Fibroblast of skin of abdomen (primary cell): ENCODE results near the gene RAD23A.

Source experiments
- DNase-seq: peaks from one replicate; pipeline ENCODE4 v3.0.0-alpha.2; 2013

The RAD23A gene

DNA sequence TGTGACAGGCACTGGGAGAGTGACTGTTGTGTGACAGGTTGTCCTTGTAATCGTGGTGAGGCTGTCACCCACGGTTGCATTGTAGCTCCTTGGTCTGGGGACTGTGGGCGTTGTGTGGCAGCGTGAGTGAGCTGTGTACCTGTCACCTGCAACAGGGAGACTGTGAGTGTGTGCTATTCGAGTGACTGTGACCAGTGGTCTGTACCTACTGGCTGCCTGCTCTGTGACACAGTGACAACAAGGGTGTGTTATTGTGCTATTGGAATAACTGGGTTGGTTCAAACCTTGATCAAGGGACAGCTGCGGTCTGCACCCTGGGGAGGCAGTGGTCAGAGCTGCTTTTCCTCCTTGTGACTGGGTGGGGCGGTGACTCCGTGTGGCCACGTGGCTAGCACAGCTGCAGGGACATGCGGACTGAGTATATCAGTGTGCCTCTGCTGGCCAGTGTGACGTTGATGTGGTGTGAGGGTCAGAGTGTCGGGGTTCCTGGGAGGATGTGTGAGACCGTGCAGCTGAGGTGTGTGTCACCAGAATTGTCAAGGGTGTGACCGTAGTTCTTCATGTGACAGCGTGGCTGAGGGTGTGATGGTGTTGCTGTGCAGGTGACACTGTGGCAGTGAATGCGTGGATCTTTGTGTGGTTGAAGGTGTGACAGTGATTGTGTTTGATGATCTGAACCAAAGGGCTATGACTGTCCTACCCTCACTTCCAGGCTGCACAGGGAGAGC is 39.6 kb downstream of the RAD23A start:
- no peak for DNase-seq

DNA sequence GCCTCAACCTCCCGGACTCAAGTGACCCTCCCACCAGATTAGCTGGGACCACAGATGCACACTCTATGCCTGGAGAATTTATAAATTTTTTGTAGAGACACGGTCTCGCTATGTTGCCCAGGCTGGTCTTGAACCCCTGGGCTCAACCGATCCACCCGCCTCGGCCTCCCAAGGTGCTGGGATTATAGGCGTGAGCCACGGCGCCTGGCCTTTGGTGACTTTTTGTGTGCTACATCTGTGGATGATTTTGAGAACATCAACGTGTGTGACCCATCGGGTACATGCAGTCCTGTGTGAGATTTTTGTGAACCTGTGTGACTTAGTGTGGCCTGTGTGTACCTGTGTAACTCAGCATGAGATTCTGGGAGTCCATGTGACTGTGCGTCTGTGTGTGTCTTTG is 41.1 kb downstream of the RAD23A start:
- DNase-seq: no peak

DNA sequence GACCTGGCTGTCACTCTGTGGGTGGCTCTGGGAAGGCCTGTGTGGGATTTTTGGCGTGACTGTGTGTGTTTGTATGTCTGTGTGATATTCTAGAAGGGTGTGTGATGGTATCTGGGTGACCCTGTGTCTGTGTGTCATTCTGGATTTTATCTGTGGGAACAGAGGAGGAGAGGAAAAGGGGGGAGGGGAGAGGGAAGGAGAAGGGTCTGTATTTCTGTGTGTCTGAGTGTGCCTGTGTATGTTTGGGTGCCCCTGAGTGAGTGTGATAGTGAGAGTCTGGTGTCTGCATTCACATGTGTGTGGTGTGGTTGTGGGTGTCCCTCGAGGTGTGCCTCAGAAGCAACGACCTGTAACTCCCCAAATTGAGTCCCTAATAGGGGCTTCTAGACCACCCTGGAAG is 41.5 kb downstream of the RAD23A start:
- DNase-seq: no peak

DNA sequence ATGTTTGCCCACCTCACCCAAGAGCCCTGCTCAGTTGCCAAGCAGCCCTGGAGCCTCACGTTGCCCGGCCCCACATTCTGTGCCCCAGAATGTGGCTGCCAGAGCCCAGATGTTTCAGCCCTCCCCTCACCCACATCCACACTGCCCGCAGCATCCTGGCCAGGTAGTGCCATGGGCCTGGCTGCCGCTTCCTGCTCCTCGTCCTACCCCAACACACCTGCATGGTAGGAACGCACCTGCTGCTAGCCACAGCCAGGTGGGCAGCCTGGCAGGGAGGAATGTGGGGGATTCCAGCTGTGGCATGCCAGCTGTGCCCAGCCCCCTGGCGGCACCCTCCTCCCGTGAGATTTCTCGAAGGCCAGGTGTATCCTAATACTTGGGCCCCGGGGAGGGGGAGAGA is 42.1 kb downstream of the RAD23A start:
- DNase-seq: no peak

DNA sequence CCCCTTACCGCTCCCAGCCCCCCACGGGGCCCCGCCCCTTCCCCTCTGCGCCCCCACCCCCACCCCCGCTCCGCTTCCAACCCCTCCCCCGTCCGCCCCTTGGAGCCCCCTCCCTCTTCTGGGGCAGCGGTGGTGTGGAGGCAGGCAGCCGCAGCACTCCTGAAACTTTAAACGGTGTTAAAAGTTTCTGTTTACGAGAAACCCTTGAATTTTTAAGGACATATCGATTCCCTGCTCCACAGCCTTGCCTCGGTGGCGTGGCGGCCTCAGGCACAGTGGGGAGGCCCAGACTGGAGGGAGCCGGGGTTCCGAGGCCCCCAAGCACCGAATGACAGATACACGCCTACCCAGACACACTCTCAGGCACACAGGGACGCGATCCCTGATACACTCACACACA is 44.8 kb downstream of the RAD23A start:
- DNase-seq: no peak

DNA sequence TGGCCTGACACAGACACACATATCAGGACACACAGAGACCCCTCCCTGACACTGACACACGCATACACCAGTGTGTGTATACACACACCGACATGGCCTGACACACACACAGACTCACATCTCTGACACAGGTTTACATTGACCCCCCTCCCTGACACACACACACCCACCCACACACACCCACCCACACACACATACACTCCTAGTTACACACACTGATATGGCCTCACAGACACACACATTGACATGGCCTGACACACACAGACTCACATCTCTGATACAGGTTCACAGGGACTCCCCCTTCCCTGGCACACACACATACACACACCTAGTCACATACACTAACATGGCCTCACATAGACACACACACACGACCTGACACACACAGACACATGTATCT is 45.2 kb downstream of the RAD23A start:
- no peak for DNase-seq

DNA sequence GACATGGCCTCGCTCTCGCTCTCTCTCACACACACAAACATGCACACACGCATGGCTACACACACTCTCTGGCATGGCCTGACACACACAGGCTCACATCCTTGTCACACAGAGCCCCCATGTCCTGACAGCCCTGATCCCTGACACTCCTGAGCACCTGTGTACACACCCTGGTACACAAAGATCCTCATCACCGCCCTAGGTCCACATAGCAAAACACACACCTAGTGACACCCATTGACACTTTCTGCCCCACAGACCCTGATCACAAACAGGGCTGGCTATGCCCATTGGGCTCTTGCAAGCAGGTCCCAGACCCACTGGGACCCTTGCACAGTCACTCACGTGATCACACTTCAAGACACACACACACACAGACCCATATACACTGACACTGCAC is 45.6 kb downstream of the RAD23A start:
- no peak for DNase-seq

DNA sequence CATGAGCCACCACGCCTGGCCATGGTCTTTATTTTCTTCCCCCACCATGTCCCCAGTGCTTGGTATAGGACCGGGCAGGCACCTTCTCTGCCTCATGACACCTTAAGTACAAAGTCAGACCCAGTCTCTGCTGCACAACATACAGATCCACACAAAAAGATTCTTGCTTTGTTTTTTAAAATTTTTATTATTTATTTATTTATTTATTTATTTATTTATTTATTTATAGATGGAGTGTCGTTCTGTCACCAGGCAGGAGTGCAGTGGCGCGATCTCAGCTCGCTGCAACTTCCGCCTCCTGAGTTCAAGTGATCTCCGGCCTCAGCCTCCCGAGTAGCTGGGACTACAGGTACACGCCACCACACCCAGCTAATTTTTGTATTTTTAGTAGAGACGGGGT is 47.1 kb downstream of the RAD23A start:
- no peak for DNase-seq

DNA sequence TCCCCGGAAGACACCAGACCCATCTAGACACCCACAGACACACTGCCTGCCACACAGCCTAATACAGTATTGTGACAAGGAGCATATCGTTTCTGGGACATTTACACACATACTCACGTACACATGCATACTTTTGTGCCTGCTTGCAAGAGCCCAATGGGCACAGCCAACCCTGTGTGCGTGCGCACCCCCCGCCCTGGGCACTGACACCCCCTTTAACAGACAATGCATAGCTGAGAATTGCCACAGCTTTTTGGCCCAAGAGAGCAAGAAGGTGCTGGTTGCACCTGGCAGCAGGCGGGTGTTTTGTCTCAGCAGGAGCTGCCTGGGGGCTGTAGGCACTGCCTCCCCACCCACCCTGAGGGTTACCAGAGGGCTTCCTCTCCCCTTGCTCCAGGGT is 47.9 kb downstream of the RAD23A start:
- no peak for DNase-seq

DNA sequence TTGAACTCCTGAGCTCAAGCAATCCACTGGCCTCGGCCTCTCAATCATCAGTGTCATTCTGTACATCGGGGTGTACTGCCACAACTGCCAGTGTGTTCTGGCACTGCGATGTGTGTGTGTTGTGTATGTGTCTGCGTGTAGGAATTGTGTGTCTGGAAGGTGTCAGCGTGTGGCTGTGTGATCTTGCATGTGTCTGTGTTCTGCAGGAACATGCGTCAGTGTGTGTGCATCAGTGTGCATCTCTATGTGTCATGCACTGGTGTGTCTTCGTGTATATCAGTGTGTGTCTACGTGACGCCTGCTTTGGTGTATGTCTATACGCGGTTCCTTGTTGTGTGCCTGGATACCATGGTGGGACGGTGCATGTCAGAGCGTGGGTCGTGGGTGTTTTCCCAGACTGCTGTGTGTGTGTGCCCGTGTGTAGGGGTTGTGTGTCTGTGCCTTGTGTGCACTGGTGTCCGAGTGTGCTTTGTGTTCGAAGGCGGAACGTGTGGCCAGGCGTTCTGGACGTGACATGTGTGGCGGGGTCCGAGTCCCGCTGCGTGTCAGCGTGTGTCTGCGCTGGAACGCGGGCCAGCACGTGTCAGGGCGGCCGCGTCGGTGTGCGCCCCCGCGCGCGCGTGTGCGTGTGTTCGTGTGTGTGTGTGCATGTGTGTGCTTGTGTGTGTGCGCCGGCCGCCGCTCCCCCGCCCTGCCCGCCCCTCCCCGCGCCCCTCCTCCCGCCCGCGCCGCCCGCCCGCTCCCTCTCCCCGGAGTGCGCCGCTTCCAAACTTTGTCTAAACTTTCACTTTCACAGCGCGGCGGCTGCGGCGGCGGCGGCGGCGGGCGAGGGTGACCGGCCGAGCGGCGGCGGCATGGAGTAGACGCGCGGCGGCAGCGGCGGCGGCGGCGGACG is 49.3 kb downstream of the RAD23A start, which contains the start of gene NFIX:
NFIX (plus strand) TSS at position 775 of the 895 bp plus-strand sequence. CDS start 363 bp downstream, outside the sequence.
- DNase-seq: peak; percentile 69

DNA sequence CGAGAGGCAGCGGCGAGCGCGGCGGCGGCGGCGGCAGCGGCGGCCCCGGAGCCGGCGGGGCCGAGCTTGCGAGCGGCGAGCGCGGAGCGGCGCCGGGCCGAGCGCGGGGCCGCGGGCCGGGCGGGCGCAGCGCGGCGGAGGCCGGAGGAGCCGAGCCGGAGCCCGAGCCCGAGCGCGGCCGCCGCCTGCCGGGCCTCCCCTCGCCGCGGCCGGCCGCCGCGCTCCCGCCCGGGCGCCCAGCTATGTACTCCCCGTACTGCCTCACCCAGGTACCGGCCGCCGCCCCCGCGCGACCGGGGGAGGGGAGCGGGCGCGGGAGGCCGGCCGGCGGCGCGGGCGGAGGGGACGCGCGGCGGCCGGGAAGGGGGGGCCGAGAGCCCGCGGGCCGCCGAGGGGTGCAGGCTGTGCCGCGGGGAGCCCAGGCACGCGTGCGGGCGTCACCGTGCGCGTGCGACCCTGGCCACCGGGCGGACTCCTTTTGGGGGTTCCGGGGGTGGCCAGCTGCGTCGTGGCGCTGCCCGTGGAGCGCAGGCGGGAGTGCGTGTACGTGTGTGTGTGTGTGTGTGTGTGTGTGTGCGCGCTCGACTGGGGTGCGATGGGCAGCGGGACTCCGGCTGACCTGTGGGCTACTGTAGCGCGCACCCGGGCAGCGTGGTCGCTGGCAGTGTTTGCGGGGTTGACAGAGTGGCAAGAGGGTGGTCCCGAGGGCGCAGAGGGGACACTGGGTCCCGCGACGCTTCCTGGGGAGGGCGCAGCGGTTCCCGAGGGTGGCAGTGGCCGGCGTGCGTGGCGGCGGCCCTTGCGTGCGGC is 50.1 kb downstream of the RAD23A start:
- peak; percentile 33 for DNase-seq

DNA sequence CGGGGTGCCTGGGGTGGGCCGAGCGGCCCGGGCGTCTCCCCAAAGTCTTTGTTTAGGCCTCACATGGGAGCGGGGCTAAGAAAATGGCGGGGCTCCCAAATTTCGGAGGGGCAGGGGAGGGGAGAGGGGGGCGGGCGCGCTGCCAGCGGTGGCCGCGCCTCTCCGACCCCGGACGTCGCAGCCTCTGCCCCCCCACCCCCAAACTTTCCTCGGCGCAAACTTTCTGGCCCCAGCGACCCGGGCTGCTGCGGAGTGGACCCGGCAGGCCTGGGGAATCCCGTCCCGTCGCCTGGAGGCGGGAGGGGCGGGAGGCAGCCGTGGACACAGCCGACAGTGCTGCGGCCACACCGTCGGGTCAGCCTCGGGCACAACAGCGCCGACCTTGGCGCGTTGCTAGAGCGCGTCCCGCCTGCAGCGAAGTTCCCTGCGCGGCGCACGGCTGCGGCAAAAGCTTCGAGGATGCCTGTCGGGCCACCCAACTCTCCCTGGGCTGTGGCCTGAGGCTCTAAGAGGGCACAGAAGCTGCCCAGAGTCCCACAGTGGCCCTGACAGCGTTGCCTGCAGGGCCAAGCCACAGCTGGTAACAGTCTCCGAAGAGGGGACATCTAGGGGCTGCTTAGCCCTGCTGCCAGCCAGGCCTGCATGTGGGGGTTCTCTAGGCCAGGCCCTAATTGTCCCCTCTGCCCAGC is 50.9 kb downstream of the RAD23A start:
- no peak for DNase-seq

DNA sequence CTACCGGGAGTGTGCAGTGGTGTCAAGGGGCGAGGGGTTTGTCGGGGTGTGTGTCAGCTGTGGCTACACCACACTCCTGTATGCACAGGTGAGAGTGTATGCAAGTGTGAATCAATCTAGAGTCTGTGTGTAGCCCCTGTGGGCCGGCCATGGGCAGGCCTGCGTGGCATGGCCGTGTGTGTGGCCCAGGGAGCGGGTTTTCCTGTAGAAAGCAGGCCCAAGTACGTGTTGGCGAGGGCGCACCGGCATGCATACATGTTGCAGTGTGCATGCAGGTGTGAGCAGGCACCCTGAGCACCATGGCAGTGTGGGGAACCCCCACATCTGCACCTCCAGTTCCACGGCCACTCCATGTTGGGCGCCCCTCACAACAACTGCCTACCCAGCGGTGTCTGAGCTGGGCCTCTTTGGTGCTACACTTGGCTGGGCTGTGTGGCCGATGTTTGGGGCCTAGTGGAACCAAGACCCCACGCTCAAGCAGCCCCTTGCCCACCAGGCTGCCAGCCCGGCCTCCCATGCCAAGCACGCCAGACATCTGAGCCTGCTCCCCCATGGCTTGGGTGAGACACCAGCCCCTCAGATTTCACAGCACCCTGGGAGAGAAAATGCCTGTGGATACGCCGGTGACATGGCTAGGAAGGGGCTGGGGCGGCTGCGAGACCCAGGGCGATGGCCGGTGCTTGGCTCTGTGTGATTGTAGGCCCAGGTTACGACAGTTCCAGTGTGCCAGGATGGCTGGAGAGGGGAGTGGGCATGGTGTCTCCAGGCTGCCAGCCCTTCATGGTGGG is 51.7 kb downstream of the RAD23A start:
- no peak for DNase-seq

DNA sequence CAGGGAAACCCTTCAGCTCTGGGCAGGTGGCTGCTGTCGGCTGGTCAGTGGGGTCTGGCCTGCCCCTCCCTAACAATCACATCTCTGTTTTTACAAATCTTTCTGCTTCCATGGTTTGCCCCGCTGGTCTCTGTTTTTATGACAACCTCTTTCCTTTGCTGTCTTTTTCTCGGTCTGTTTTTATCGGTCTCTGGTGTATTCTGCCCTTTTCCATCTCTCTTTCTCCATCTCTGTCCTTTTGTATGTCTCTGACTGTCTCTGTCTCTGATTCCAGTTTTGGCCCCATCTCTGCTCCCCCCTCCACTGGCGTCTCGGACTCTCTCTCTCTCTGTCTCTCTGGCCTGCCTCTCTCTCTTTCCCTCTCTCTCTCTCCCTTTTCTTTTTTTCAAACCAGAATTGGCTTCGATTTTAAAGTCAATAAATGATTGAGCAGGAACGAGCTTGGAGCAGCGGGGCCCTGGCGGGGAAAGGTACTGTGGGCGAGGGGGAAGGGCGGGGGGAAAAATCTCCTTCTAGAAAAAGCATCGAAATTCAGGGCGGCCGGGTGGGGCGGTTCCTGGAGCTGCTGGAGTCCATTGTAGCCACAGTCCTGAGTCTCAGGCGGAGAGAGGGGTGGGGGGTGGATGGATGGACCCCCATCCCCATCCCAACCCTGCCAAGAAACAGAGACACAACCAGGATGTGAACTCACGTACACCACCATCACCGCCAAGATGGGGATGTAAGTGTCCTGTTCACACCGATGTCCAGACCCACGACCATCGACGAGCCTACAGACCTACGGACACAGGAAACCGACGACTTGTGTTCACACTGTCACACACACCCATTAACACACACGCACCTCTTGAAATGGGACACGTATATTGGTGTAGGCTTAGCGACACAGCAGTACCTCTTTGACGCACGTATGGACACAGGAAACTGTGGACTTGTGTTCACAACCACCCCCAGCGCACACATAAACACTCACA is 52.6 kb downstream of the RAD23A start:
- no peak for DNase-seq

DNA sequence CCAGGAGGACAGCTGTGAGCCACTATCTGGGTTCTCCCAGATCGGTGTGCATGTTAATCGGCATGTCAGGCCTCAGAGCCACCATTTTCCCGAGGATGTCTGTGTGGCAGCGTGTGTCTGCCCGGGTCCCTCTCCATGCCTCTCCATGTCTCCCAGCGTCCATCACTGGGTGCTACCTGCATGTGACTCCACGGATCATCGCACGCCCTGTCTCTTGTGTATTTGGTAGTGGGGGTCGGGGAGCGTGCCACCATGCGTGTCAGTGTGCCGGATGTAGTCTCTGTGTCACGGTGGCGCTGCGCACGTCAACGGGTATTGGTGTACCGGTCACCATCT is 55.5 kb downstream of the RAD23A start:
- no peak for DNase-seq

DNA sequence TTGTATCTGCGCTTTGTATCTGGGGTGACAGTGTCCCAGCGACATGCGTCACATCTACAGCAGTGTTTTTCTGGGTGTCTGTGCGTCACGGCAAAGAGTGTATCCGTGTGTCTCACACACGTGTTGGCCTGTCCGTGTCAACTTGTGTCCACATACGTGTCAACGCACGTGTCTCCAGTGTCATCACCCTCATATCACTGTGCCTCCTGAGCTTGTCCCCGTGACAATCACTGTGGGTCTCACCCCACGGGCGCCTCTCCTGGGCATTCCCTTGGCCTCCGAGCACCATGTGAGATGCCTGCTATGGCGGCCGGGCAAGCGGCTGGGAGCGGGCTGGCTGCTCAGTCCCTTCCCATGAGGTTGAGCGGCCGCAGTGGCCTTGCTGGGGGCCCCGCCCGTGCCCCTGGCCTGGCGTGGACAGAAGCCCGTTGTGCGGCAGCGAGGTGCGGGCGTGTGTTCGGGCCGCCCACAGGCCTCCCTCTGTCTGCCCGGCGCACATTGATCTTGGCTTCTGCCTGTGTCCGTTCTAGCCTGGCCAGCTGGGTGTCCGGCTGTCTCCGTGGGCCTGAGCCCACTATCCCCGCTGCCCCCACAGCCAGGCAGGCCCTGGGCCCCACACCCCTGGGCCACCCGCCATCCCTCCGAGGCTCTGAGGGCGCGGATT is 56.0 kb downstream of the RAD23A start:
- no peak for DNase-seq

DNA sequence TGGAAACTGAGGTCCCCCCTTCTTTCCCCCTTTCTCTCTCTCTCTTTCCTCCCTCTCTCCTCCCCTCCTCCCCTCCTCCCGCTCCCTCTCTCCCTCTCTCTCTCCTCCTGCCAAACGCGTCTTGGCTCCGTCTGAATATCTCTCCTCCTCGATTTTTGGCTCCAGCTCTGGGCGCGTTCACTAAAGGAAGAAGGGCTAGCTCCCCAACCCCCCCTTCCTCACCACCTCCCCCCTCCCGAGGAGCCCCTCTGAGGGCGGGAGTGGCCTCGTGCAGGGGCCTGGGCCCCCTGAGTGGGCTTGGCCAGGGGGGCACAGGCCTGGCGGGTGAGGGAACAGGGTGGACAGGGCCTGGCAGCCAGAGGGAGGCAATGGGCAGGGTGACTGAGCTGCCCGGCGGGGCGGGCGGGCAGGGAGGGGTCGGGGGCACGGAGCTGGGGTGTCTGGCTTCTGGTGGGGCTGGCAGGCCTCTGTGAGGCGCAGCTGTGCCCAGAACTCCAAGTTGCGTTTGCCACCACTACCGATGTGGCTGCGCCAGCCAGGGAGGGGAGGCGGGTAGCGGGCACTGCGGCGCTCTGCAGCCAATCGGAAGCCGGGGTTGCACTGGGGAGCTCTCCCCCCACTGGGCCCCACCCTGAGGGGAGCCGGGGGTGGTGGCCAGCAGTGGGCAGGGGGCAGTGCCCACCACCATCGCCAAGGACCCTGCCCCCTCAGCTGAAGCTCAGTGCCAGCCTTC is 56.7 kb downstream of the RAD23A start:
- peak; percentile 30 for DNase-seq

DNA sequence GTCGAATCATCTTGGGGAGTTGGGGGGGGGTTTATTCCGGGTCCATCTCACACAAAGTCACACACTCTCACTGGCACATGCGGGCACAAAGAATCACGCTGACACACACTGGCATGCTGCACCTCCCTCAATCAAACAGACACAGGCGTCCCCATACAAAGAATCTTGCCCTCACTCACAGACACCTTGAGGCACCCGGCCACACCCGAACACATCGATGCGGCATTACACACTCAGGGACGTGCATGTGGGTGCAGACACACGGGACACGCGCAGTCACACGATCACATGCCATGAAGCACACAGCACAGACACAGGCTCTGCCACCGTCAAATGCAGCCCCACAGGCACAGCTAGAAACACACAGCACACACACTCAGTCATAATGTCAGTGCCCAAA is 57.4 kb downstream of the RAD23A start:
- no peak for DNase-seq
